ES-I3 (cell line): ENCODE measurements around the gene FRMD6.
"Not testable (repeated sequence)": the region's sequence is repeated elsewhere in the genome, so short reads cannot be mapped to it uniquely, and the experiment has no call there.

Experiments used
- H3K36me3 ChIP-seq: 2 replicates; pipeline ENCODE4 v1.6.1; 2013; ENCODE audit warnings: mild to moderate bottlenecking, low read length, control low read depth, moderate library complexity; ENCODE audit not compliant: insufficient read depth
- H3K4me1 ChIP-seq: 2 replicates; pipeline ENCODE4 v1.6.1; 2013; ENCODE audit warnings: mild to moderate bottlenecking, control low read depth, low read length; ENCODE audit not compliant: insufficient read depth
- H3K9ac ChIP-seq: 2 replicates; pipeline ENCODE4 v1.6.1; 2013; ENCODE audit warnings: low read depth, mild to moderate bottlenecking, low read length, moderate library complexity
- H3K9me3 ChIP-seq: 2 replicates; pipeline ENCODE4 v1.6.1; 2013; ENCODE audit warnings: mild to moderate bottlenecking, low read length, moderate library complexity; ENCODE audit not compliant: control insufficient read depth, insufficient read depth

The FRMD6 gene

DNA sequence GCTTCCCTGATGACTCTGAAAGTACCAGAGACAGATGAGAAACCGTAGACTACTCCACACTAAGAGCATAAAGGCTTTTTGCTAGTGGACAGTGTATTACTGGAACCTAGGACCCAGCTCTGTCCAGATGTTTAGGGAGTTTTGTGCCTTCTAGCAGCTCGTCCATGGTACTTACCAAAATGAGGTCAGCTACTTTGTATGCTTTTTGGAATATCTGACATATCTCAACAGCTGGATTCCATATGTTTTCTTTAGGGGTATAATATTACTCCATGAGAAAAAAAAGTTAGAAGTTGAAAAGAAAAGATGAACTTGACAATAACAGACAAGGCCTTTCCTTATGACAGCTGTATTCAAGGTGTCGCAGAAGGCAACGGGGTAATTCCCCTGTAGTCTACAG, 32.1 kb upstream of the FRMD6 start:
- no peak overlapping the region for H3K9ac ChIP-seq
- no peaks in the 10 kb centered on the region for H3K9me3 ChIP-seq
- no peaks in the 10 kb centered on the region; the same call in 1 of the 2 replicates for H3K36me3 ChIP-seq
- no peaks in the 10 kb centered on the region for H3K4me1 ChIP-seq

DNA sequence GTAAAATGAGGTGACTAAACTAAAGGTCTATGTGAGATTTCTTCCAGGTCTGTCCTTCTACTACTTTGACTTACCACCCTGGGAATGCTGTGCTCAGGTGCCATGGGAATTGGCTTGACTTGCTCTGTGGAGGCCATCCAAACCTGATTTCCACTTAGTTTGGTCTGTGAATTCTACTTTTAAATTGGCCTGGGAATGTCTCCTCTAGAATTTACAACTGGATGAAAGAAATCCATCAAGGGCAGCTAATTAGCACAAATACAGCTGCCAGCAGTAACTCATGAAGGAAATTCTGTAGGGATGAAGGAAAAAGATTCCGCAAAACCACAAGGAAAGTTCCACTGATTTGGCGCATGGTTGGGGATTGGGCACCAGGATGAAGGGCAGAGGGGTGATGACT, 31.7 kb upstream of the FRMD6 start:
- H3K4me1 ChIP-seq: no peaks in the 10 kb centered on the region
- H3K9ac ChIP-seq: no peak overlapping the region
- no peaks in the 10 kb centered on the region; the same call in 1 of the 2 replicates for H3K36me3 ChIP-seq
- no peaks in the 10 kb centered on the region for H3K9me3 ChIP-seq

DNA sequence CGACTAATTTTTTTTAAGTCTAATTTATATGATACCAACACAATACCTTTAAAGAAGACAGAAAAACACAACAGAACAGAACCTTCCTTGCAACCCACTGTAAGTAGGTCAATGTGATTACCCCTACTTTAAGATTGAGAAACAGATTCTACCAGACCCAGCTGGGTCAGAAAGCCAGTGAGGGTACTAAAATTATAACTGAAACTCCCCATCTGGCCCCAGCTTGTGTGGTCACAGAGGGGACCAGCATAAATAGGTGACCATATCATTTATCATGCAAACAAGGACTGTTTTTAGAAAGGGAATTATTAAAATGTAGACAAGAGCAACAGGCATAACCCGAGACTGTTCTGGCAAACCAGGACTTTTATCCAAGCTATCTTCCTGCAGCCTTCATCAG, 30.1 kb upstream of the FRMD6 start:
- H3K9ac ChIP-seq: no peak overlapping the region
- H3K4me1 ChIP-seq: no peaks in the 10 kb centered on the region
- H3K36me3 ChIP-seq: no peaks in the 10 kb centered on the region
- no peaks in the 10 kb centered on the region for H3K9me3 ChIP-seq

GRCh38 chr14:51622376-51622775, 29.3 kb upstream of the FRMD6 start:
- H3K9ac ChIP-seq: no peak overlapping the region
- H3K36me3 ChIP-seq: no peaks in the 10 kb centered on the region
- no peaks in the 10 kb centered on the region for H3K9me3 ChIP-seq
- H3K4me1 ChIP-seq: no peaks in the 10 kb centered on the region

DNA sequence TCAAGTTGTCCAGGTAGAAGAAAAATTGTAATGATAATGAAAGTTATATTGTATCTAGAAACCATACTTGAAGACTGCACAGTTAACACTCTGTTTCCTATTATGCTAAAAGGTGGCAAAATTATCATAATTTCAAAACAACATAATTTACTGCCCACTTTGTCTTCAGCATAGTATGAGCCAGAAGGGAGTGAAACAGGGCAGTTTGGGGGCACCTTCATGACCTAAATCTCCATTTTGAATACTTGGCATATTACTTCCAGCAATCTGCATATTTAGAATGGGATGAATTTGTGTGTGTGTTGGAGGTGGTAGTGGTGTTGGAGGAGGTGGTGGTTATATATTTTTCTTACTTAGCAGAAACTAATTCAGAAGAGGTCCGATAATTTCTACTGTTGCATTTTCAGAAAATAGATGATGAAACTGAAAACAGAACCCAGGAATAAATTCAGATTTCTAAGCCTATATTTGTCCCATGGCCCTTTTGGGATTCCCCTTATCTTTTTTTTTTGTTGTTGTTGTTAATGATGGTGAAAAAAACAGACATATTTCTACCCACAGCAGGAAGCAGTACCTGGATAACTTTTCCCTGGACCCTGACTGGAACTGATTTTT, 26.6 kb upstream of the FRMD6 start:
- H3K4me1 ChIP-seq: no peaks in the 10 kb centered on the region
- no peak overlapping the region for H3K9ac ChIP-seq
- no peaks in the 10 kb centered on the region for H3K9me3 ChIP-seq
- no peaks in the 10 kb centered on the region for H3K36me3 ChIP-seq

- H3K9me3 ChIP-seq: no peaks in the 10 kb centered on the region
These were observed 25.5 kb upstream of the FRMD6 start for GRCh38 chr14:51626185-51626584.

DNA sequence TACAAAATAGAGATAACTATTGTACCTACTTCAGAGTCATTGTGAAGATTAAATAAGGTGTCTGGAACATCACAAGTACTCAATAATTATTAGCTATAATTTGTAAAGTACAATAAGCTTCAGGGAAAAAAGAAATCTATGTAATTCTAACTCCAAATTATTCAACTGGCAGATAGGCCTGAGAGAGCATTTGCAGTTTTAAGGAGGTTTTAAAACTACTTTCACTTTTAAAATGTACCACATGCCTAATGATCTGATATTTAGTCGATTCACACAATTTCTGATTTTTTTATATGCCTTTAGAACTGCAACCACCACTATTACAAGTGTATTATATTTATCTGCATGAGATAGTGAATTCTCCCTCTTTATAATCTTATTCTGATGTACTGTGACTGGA, 24.9 kb upstream of the FRMD6 start:
- no peaks in the 10 kb centered on the region for H3K4me1 ChIP-seq
- no peaks in the 10 kb centered on the region for H3K9me3 ChIP-seq
- H3K36me3 ChIP-seq: no peaks in the 10 kb centered on the region
- H3K9ac ChIP-seq: no peak overlapping the region

More at GRCh38 chr14:51626185-51626584, 25.5 kb upstream of the FRMD6 start:
- no peaks in the 10 kb centered on the region for H3K4me1 ChIP-seq
- H3K36me3 ChIP-seq: no peaks in the 10 kb centered on the region
- H3K9ac ChIP-seq: no peak overlapping the region

GRCh38 chr14:51627313-51627712, 24.4 kb upstream of the FRMD6 start:
- H3K36me3 ChIP-seq: no peaks in the 10 kb centered on the region
- H3K4me1 ChIP-seq: no peaks in the 10 kb centered on the region
- H3K9ac ChIP-seq: no peak overlapping the region
- no peaks in the 10 kb centered on the region for H3K9me3 ChIP-seq

- H3K36me3 ChIP-seq: no peaks in the 10 kb centered on the region
- no peak overlapping the region for H3K9ac ChIP-seq
- no peaks in the 10 kb centered on the region for H3K4me1 ChIP-seq
- no peaks in the 10 kb centered on the region for H3K9me3 ChIP-seq
These were observed 23.5 kb upstream of the FRMD6 start for GRCh38 chr14:51628238-51628637.

- H3K9me3 ChIP-seq: no peaks in the 10 kb centered on the region
- no peak overlapping the region for H3K9ac ChIP-seq
- H3K36me3 ChIP-seq: no peaks in the 10 kb centered on the region
- no peaks in the 10 kb centered on the region for H3K4me1 ChIP-seq
These were observed 20.7 kb upstream of the FRMD6 start for GRCh38 chr14:51630987-51631386.

GRCh38 chr14:51633298-51633697, 18.4 kb upstream of the FRMD6 start:
- not testable (repeated sequence) for H3K36me3 ChIP-seq, H3K9ac ChIP-seq, H3K9me3 ChIP-seq, H3K4me1 ChIP-seq

- Histone ChIP-seq H3K36me3 (no peaks in the 10 kb centered on the region), H3K4me1 (peaks cover 10% of the 10 kb centered on the region; the same call in 1 of the 2 replicates), H3K9me3 (no peaks in the 10 kb centered on the region), H3K9ac (no peak overlapping the region)
These were observed 15.6 kb upstream of the FRMD6 start for GRCh38 chr14:51636109-51636508.

DNA sequence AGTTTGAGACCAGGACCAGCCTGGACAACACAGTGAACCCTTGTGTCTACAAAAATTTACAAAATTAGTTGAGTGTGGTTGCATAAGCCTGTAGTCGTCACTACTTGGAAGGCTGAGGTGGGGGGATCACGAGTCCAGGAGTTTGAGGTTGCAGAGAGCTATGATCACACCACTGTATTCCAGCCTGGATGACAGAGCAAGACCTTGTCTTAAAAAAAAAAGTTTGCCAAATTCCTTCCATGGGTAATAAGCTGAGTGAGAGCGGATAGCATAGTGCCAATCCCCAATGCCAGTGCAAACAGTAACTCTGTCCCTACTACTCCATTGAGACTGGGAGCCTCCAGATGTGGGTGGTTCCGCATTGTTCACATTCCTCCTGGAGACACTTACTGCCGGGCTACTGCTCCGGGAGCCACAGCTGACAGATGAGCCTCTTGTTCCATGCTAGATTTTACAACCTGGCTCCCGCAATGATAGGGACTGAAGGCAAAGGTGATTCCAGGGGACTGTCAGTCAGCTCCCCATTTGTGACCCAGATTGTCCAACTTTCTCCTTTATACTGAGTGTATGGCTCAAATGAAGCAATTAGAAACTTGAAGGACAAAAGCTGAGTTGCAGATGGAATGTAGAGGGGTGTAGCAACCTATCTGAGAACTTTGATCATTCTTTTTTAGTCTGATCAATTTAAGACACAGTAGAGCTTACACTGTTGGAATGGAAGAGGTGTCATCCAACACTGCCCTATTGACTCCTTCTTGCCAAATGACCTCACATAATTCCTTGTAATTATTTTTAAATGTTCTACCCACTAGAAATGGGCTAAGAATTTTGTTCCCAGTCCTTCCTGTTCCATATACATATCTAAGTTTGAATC, 13.4 kb upstream of the FRMD6 start:
- H3K9ac ChIP-seq: no peak overlapping the region
- H3K9me3 ChIP-seq: no peaks in the 10 kb centered on the region

GRCh38 chr14:51639668-51640316, 11.9 kb upstream of the FRMD6 start:
- Histone ChIP-seq H3K4me1 (peaks cover 10% of the 10 kb centered on the region; the same call in 1 of the 2 replicates), H3K9ac (no peak overlapping the region), H3K36me3 (no peaks in the 10 kb centered on the region), H3K9me3 (no peaks in the 10 kb centered on the region)

More for the DNA sequence above, 13.4 kb upstream of the FRMD6 start:
- peaks cover 10% of the 10 kb centered on the region; the same call in 1 of the 2 replicates for H3K4me1 ChIP-seq
- no peaks in the 10 kb centered on the region for H3K36me3 ChIP-seq
